Stimulated activated CD4-positive, alpha-beta T cell treated with anti-CD3 and anti-CD28 coated beads, Interleukin-1b, Interleukin-23, amount 100 ng/mL, for 1 hour (primary cell): ENCODE data around the gene PCNX1.

Source experiments
- DNase-seq, 2 donors: peaks; one replicate each; pipeline ENCODE4 v3.0.0-alpha.2; 2020; ENCODE audit warnings: low read depth in 2 of 2

Gene PCNX1

GRCh38 chr14:70888681-70889175 is 18.5 kb upstream of the PCNX1 start:
- DNase-seq = no peak

GRCh38 chr14:70889555-70889954 is 17.7 kb upstream of the PCNX1 start:
- no peak for DNase-seq

DNA sequence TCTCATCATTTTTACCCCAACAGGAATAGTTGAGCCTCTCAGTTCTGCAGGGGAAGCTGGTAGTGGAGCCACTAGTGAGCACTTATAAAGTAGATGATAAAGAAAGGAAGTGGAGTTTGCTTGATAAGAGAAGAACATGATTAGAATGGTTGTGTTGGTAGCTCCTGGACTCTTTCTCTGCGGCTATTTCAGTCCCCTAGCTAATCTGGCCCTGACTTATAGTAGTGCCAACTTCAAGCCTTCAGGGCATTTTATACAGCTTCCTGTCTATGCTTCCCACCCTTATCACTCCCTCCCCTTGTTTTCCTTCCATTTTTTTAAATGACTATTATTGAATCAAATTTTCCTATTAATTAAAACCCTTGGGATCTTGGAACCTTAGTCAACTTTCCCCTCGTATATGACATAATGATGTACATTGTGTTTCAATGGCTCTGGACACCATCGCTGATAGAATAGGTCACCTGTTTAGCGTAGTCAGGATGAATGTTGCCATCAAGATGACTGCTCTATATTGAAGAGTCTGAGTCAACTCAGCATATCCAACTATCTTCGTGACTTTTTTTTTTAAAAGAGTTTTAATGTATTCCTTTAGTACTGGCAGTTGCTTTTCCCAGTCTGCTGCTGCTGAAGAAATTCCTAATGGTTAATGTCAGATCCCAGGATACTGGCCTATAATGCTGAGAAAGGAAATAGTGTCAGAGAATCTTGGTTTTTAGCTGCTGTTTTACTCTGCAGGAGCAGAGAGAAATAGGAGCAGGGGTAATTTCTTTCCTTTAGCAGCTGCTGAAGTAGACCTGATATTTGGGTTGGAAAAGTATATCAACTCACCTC is 16.2 kb upstream of the PCNX1 start:
- no peak for DNase-seq

DNA sequence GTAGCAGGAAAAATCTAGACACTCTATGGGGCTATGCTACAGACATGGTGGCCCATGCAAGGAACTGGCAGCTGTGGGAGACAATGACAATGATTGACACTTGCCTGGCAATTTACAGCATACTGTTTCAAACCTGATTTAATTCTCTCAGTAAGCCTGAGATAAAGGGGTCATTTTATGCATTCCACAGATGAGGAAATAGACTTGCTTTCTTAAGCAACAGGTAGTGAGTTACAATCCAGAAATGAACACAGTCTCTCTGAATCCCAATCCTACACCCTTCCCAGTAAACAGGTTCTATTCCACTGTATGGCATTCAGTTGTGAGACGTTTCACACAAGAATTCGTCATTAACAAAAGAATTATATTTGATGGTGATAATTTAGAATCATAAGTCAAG is 15.5 kb upstream of the PCNX1 start:
- no peak for DNase-seq

GRCh38 chr14:70893062-70893845 is 14.0 kb upstream of the PCNX1 start:
- DNase-seq = no peak

- no peak for DNase-seq
Measured at GRCh38 chr14:70893858-70894291, 13.4 kb upstream of the PCNX1 start.

- no peak for DNase-seq
Measured at GRCh38 chr14:70894868-70895267, 12.4 kb upstream of the PCNX1 start.

GRCh38 chr14:70896317-70896716 is 10.9 kb upstream of the PCNX1 start:
- no peak for DNase-seq

GRCh38 chr14:70896981-70897380 is 10.3 kb upstream of the PCNX1 start:
- no peak for DNase-seq

DNA sequence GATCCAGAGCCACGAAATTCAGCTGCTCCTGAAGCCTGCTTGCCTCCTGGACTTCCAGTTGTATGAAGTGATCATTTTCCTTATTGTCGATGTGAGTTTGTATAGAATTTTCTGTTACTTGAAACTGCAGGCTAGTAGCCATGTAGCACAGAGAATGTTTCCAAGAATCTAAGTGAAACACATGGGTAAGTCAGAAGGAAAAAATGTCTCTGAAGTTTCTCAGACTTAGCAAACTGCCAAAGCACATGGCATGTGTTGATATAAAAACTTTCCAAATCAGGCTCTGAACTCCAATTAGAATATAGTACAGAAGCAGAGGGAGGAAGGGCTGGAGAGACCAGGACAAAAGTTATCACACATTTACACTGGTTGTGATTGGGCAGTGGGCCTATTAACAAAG is 9.8 kb upstream of the PCNX1 start:
- DNase-seq = no peak

DNA sequence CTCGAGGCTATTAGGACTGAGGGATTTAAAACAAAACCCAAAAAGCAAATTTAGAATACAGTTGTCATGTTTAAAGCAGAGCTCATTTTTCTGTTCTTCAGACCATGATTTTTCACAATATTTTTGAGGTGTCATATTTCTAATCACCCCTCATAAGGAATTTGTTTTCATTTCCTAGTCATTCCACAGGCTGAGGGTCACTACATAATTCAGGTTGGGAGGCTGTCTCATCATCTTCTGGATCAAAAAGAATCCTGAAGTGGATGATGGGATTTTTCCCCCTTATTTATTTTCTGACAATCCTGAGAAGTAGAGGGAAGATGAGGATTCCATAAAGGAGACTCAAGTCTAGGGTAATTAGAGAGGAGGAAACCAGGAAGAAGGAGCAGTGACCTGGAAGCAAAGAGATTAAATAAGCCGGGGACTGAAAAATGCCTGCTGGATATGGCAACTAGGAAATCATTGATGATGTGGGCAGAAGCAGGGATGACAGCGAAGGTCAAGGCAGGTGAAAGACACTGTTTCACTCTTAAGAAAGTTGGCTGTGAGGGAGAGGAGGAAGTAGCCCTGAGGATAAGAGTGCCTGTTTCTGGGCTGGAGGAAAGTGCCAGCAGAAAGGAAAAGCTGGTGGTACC is 9.0 kb upstream of the PCNX1 start:
- DNase-seq = no peak

GRCh38 chr14:70901269-70901668 is 6.0 kb upstream of the PCNX1 start:
- DNase-seq = no peak

DNA sequence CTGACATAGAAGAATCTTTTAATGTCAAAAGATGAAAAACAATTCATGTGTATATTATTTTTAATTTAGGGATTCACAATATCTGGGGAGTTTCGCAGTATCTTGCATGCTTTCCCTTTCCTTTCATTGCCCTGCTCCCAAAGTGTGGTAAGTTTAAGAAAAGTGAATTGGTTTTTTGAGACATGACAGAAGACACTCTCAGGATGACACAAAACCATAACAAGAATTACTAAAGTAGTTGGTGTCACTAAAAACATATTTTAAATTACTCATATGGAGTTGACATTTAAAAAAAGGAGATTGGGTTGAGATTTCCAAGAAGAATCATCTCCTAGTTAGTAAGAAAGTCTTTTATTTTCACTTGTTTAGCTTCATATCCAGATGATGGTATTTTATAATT is 5.1 kb upstream of the PCNX1 start:
- no peak for DNase-seq

GRCh38 chr14:70904373-70904772 is 2.9 kb upstream of the PCNX1 start:
- DNase-seq = no peak

DNA sequence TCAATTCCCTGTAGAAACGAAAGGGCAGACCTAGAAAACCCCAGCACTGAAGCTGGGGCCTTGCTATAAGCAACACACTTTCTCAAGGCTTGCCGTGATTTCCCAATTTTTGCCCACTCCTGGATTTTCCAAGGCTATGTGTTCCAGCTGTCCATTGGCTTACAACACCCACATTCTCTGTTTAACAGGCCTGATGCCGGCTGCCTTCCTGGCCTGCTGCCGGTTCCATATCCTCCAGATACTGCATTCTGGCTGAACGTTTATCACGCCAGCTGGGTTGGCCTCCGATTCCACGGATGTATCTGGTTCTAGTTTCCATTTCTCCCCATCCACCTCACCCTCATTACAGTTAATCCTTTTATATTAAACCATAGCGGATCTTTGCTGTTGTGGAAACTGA is 2.0 kb upstream of the PCNX1 start:
- DNase-seq = no peak

DNA sequence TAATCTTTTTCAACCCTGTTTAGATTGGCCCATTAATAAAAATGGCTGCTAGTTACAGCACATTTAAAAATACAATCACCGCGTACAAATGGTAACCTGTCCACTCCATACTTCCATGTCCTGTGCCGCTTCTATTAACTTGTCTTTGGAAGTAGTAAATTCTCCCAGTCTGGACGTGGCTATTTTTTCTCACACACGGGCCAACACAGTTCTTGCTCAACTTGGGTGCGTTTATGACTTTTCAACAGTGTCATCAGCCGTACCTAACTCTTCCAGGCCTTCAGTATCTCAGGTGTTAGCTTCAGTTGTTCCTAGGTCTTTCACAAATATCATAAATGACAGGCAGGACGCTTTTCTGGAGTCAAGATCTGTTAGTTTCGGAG is 475 bp upstream of the PCNX1 start:
- DNase-seq = no peak

- peak in 1 of 2 donors; percentile 44 for DNase-seq
Measured at GRCh38 chr14:70907996-70908934, 1.0 kb downstream of the PCNX1 start.

GRCh38 chr14:70908935-70909641 is 1.8 kb downstream of the PCNX1 start:
- DNase-seq = no peak

- DNase-seq = no peak
Measured at GRCh38 chr14:70909733-70910614, 2.7 kb downstream of the PCNX1 start.

GRCh38 chr14:70915415-70915814 is 8.2 kb downstream of the PCNX1 start:
- DNase-seq = no peak
